ENCODE measurements around the gene GPR155.
"Not testable (repeated sequence)": the region's sequence is repeated elsewhere in the genome, so short reads cannot be mapped to it uniquely, and the experiment has no call there.

GPR155 gene

DNA sequence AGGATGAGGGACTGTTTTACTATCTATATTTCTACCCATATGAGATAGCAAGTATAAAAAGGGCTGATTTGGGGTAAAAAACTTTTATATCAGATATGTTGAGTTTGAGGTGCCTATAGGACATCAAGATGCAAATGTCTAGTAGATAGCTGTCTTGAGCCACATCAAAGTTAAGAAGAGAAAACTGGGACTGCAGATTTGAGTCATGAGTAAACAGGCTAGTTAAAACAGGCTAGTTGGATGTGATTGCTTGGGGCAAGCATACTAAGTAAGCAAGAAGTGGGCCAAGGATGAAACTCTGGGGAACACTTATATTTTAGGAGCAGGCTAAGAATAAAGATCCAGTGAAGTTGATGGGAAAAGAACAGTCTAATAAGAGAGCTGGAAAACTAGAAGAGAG lies 94.1 kb downstream of the GPR155 start:
- FAIRE-seq = no peak
- no peak for DNase-seq (ENCODE audit: insufficient read length, low spot score)
- TF ChIP-seq POLR2AphosphoS5 (IDR thresholded peaks at IDR 0.05; ENCODE audit: low read depth, low read length) (no peak), POU2F2 (IDR thresholded peaks at IDR 0.05; ENCODE audit: low read depth, low read length) (no peak), TAF1 (IDR thresholded peaks at IDR 0.05; ENCODE audit: low read depth, low read length) (no peak), SPI1 (IDR thresholded peaks at IDR 0.05; ENCODE audit: low read depth, low read length) (no peak), PAX5 (IDR thresholded peaks at IDR 0.05; ENCODE audit: insufficient read depth, low read length, severe bottlenecking) (no peak), POLR2A (IDR thresholded peaks at IDR 0.05; ENCODE audit: low read depth, low read length) (no peak)

DNA sequence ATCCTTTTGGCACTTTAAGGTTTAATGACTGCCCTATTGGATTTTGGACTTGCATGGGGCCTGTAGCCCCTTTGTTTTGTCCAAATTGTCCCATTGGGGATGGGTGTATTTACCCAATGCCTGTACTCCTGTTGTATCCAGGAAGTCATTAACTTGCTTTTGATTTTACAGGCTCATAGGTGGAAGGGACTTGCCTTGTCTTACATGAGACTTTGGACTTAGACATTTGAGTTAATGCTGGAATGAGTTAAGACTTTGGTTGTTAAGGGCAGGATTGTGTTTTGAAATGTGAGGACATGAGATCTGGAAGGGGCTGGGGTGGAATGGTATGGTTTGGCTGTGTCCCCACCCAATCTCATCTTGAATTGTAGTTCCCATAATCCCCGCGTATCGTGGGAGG lies 96.5 kb downstream of the GPR155 start:
- DNase-seq (ENCODE audit: insufficient read length, low spot score); FAIRE-seq: not testable (repeated sequence)

DNA sequence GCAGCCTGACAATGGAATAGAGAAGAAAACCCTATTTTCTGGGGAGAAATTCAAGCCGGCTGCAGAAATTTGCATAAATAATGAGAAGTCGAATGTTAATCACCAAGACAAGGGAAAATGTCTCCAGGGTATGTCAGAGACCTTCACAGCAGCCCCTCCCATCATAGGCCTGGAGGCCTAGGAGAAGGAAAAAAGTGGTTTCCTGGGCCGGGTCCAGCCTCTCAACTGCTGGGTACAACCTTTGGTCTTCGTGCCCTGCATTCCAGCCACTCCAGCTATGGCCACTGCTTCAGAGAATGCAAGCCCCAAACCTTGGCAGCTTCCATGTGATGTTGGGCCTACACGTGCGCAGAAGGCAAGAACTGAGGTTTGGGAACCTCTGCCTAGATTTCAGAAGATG lies 97.3 kb downstream of the GPR155 start:
- FAIRE-seq (no peak), DNase-seq (ENCODE audit: insufficient read length, low spot score) (no peak)
- TF ChIP-seq POLR2A (IDR thresholded peaks at IDR 0.05; ENCODE audit: low read depth, low read length) (no peak), POU2F2 (IDR thresholded peaks at IDR 0.05; ENCODE audit: low read depth, low read length) (no peak), POLR2AphosphoS5 (IDR thresholded peaks at IDR 0.05; ENCODE audit: low read depth, low read length) (no peak), SPI1 (IDR thresholded peaks at IDR 0.05; ENCODE audit: low read depth, low read length) (no peak), PAX5 (IDR thresholded peaks at IDR 0.05; ENCODE audit: insufficient read depth, low read length, severe bottlenecking) (no peak), TAF1 (IDR thresholded peaks at IDR 0.05; ENCODE audit: low read depth, low read length) (no peak)

DNA sequence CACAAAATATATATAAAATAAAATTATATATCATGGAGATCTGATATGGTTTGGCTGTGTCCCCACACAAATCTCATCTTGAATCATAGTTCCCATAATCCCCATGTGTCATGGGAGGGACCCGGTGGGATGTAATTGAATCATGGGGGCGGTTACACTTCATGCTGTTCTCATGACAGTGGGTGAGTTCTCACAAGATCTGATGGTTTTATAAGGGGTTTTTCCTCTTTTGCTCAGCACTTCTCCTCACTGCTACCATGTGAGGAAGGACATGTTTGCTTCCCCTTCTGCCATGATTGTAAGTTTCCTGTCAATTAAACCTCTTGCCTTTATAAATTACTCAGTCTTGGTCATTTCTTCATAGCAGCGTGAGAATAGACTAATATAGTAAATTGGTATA lies 98.1 kb downstream of the GPR155 start:
- FAIRE-seq; DNase-seq (ENCODE audit: insufficient read length, low spot score): not testable (repeated sequence)

DNA sequence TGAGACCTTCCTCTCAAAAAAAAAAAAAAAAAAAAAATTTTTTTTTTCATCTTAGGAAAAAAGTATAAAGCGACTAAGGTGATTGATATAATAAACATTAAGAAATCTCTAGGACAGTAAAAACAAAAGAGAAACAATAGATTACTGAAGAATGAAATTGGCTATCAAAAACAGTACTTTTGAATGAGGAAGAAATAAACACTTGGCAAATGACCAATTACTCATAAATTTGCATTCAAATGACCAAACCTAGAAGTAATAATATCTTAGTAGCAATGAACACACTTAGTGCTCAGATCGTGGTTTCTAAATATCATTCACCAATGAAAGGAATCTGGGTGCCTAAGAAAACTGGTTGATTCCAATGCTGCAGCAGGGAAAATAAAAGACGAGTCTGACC lies 101.6 kb downstream of the GPR155 start:
- no peak for DNase-seq (ENCODE audit: insufficient read length, low spot score)
- TF ChIP-seq PAX5 (IDR thresholded peaks at IDR 0.05; ENCODE audit: insufficient read depth, low read length, severe bottlenecking) = no peak
- no peak for TF ChIP-seq POU2F2 (IDR thresholded peaks at IDR 0.05; ENCODE audit: low read depth, low read length)
- no peak for TF ChIP-seq SPI1 (IDR thresholded peaks at IDR 0.05; ENCODE audit: low read depth, low read length)
- TF ChIP-seq POLR2AphosphoS5 (IDR thresholded peaks at IDR 0.05; ENCODE audit: low read depth, low read length) = no peak
- no peak for FAIRE-seq

DNA sequence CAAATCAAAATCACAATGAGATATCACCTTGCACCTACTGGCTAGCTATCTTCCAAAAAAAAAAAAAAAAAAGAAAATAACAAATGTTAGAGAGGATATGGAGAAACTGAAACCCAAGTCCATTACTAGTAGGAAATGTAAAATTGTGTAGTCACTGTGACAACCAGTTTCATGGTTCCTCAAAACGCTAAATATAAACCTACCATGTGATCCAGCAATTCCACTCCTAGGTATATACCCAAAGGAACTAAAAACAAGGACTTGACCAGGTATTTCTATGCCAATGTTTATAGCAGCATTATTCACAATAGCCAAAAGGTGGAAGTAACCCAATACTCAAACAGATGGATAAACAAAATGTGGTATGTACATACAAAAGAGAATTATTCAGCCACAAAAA lies 103.0 kb downstream of the GPR155 start:
- DNase-seq (ENCODE audit: insufficient read length, low spot score) = no peak
- TF ChIP-seq TAF1 (IDR thresholded peaks at IDR 0.05; ENCODE audit: low read depth, low read length) (no peak), POLR2AphosphoS5 (IDR thresholded peaks at IDR 0.05; ENCODE audit: low read depth, low read length) (no peak), POU2F2 (IDR thresholded peaks at IDR 0.05; ENCODE audit: low read depth, low read length) (no peak), PAX5 (IDR thresholded peaks at IDR 0.05; ENCODE audit: insufficient read depth, low read length, severe bottlenecking) (no peak), POLR2A (IDR thresholded peaks at IDR 0.05; ENCODE audit: low read depth, low read length) (no peak), SPI1 (IDR thresholded peaks at IDR 0.05; ENCODE audit: low read depth, low read length) (no peak)
- no peak for FAIRE-seq
